Astrocyte of the spinal cord (primary cell): ENCODE measurements around the gene MAN2B1.

Experiments used
- DNase-seq: peaks from one replicate; pipeline ENCODE4 v3.0.0; 2011; ENCODE audit warnings: low read depth, low spot score
- H3K4me3 ChIP-seq: 2 replicates; pipeline ENCODE4 v1.5.1; 2011; ENCODE audit warnings: low read depth, mild to moderate bottlenecking, low read length, moderate library complexity
- CTCF ChIP-seq: IDR thresholded peaks from 2 replicates; pipeline ENCODE4 v1.5.1; 2012; ENCODE audit warnings: low read depth, mild to moderate bottlenecking, low read length, inconsistent platforms
- in situ Hi-C: cut with HindIII; loops from 2 replicates; pipeline ENCODE4 v1.10.0; 2017; ENCODE audit warnings: low sequenced_read_pairs

Gene MAN2B1

GRCh38 chr19:12641456-12641855 is 25.1 kb downstream of the MAN2B1 start:
- in situ Hi-C loops, result no loop called here
- TF ChIP-seq CTCF, result no peak

GRCh38 chr19:12639901-12640613 is 26.5 kb downstream of the MAN2B1 start:
- in situ Hi-C loops, result no loop called here
- peak; percentile 71 for DNase-seq
- peak; percentile 76 for TF ChIP-seq CTCF
- H3K4me3 ChIP-seq, result no peak overlapping the region

More at GRCh38 chr19:12641456-12641855, 25.1 kb downstream of the MAN2B1 start:
- H3K4me3 ChIP-seq, result no peak overlapping the region
- DNase-seq, result no peak

- in situ Hi-C loops, result no loop called here
- H3K4me3 ChIP-seq, result no peak overlapping the region
- DNase-seq, result no peak
- TF ChIP-seq CTCF, result no peak
These were observed 27.8 kb downstream of the MAN2B1 start for GRCh38 chr19:12638611-12639182.

- no peak overlapping the region for H3K4me3 ChIP-seq
- in situ Hi-C loops, result no loop called here
- no peak for DNase-seq
- TF ChIP-seq CTCF, result no peak
These were observed 29.9 kb downstream of the MAN2B1 start for GRCh38 chr19:12636631-12637030.

- no peak overlapping the region for H3K4me3 ChIP-seq
- DNase-seq, result no peak
- in situ Hi-C loops, result no loop called here
- TF ChIP-seq CTCF, result no peak
These were observed 37.3 kb downstream of the MAN2B1 start for GRCh38 chr19:12629215-12629614.

GRCh38 chr19:12628040-12629022 is 38.2 kb downstream of the MAN2B1 start:
- DNase-seq, result peak; percentile 30
- H3K4me3 ChIP-seq, result no peak overlapping the region
- in situ Hi-C loops, result no loop called here
- TF ChIP-seq CTCF, result no peak
